Loucy (cell line): ENCODE data around the gene PSME3.

Experiments
- EZH2phosphoT487 ChIP-seq: fragments of 200-600 bp; IDR thresholded peaks from 2 replicates; pipeline ENCODE4 v1.6.1; 2018; ENCODE audit warnings: antibody characterized with exemption, mild to moderate bottlenecking, moderate library complexity, borderline replicate concordance
- TF ChIP-seq, protein P1 (sequence below): fragments of 200-600 bp; sonication (generic); conservative IDR thresholded peaks from 2 replicates; pipeline ENCODE4 v1.5.1; 2014; ENCODE audit warnings: mild to moderate bottlenecking, antibody characterized with exemption, low read length

DNA sequence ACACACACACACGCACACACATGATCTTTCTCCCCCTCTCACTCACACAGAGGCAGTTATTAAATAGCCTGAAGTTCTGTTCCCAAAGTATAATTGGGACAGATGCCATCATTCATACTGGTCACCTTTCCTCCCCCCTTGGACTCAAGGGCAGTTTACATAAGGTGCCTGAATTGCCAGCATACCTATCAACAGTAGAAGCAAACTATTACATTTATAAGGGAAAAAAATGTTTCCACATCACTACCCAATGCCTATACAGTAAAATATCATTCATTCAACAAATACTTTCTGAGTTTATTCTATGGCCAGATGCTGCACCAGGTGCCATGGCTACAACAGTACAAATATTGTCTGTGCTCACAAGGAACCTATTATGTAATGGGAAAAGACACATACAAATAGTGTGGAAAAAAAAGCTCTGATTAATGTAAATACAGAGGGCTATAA is 28.3 kb upstream of the PSME3 start:
- TF ChIP-seq, protein P1, sequence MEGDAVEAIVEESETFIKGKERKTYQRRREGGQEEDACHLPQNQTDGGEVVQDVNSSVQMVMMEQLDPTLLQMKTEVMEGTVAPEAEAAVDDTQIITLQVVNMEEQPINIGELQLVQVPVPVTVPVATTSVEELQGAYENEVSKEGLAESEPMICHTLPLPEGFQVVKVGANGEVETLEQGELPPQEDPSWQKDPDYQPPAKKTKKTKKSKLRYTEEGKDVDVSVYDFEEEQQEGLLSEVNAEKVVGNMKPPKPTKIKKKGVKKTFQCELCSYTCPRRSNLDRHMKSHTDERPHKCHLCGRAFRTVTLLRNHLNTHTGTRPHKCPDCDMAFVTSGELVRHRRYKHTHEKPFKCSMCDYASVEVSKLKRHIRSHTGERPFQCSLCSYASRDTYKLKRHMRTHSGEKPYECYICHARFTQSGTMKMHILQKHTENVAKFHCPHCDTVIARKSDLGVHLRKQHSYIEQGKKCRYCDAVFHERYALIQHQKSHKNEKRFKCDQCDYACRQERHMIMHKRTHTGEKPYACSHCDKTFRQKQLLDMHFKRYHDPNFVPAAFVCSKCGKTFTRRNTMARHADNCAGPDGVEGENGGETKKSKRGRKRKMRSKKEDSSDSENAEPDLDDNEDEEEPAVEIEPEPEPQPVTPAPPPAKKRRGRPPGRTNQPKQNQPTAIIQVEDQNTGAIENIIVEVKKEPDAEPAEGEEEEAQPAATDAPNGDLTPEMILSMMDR: no peak
- no peak for TF ChIP-seq EZH2phosphoT487
